Measurements from ENCODE around the gene ZSWIM8. TPM values are rescaled to one million over a fixed set of nuclear protein-coding genes. Genes with fewer than 3 reads are reported as not detected.

Gene ZSWIM8
- polyA plus RNA-seq, 1 donor (not counting 4 experiments of a cell fraction or from before 2014, with no cell fraction given): 34.2 TPM

DNA sequence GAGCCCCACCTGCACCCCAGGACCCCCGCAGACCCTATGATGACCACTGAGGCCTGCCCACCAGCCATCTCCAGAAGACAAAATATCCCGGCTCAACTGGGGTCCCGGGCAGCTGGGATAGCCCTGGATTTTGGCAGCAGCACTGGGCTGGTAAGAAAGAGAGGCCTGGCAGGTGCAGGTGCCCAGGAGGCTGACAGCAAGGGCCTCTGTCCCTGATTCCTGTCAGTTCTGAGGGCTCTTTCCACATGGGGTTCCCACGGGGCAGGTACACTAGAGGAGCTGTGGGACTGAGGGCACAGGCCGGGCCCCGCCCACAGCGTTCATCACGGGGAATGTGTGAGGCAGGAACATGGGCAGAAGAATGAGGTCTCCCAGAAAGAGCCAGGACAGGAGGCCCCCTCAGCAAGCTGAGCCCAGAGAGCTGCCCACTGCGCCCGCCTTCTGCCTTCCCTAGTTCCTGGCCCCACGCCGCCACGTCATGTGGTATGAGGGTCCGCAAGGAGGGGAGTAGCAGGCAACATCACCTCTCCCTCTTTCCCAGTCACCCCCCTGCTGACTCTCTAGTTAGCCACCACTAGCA, 38.8 kb downstream of the ZSWIM8 start:
- FAIRE-seq (no peak), DNase-seq (ENCODE audit: low read depth, low spot score) (no peak)
- H3K27me3 ChIP-seq (ENCODE audit: control insufficient read depth, extremely low read depth, insufficient read depth, low read length): no peaks in the 10 kb centered on the region
- H4K20me1 ChIP-seq (ENCODE audit: control insufficient read depth, extremely low read depth, insufficient read depth, low read length): no peaks in the 10 kb centered on the region
- TF ChIP-seq, protein P1, sequence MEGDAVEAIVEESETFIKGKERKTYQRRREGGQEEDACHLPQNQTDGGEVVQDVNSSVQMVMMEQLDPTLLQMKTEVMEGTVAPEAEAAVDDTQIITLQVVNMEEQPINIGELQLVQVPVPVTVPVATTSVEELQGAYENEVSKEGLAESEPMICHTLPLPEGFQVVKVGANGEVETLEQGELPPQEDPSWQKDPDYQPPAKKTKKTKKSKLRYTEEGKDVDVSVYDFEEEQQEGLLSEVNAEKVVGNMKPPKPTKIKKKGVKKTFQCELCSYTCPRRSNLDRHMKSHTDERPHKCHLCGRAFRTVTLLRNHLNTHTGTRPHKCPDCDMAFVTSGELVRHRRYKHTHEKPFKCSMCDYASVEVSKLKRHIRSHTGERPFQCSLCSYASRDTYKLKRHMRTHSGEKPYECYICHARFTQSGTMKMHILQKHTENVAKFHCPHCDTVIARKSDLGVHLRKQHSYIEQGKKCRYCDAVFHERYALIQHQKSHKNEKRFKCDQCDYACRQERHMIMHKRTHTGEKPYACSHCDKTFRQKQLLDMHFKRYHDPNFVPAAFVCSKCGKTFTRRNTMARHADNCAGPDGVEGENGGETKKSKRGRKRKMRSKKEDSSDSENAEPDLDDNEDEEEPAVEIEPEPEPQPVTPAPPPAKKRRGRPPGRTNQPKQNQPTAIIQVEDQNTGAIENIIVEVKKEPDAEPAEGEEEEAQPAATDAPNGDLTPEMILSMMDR (optimal IDR thresholded peaks at IDR 0.05 in 1 of 3, IDR thresholded peaks at IDR 0.05 in 1 of 3, conservative IDR thresholded peaks at IDR 0.05 in 1 of 3; ENCODE audit: extremely low read depth in 1 of 3, insufficient read depth in 2 of 3, low read length in 3 of 3): no peak
- no peak for TF ChIP-seq EZH2 (IDR thresholded peaks at IDR 0.05; ENCODE audit: low read length)
- peaks cover 4 to 16% of the 10 kb centered on the region in 2 experiments for H3K36me3 ChIP-seq (ENCODE audit: control insufficient read depth in 2 of 2, extremely low read depth in 1 of 2, insufficient read depth in 2 of 2, low read length in 2 of 2)
- no peaks in the 10 kb centered on the region for H3K9me1 ChIP-seq (ENCODE audit: control insufficient read depth, extremely low read depth, insufficient read depth, low read length)
- no peaks in the 10 kb centered on the region for H3K9me3 ChIP-seq (ENCODE audit: control insufficient read depth, low read depth, low read length)
- peaks cover 22% of the 10 kb centered on the region for H3K4me1 ChIP-seq (ENCODE audit: control insufficient read depth, extremely low read depth, insufficient read depth, low read length)
- dilution Hi-C loops (cut with MboI; ENCODE audit: extremely low pct_ligation_motif_present, low sequenced_read_pairs): no loop called here
- H3K27ac ChIP-seq (ENCODE audit: control insufficient read depth, insufficient read depth, low read length): no peak overlapping the region
- no peak overlapping the region for H3K9ac ChIP-seq (ENCODE audit: control insufficient read depth, extremely low read depth, insufficient read depth, low read length)
- no peaks in the 10 kb centered on the region for H3K79me2 ChIP-seq (ENCODE audit: control insufficient read depth, insufficient read depth, low read length)
- H2AFZ ChIP-seq (ENCODE audit: control insufficient read depth, low read length): no peak overlapping the region
- H3K4me3 ChIP-seq (ENCODE audit: control insufficient read depth in 2 of 3, extremely low read depth in 1 of 3, insufficient read depth in 2 of 3, low read depth in 1 of 3, low read length in 3 of 3): no peak overlapping the region
- no peak overlapping the region for H3K4me2 ChIP-seq (ENCODE audit: control insufficient read depth, extremely low read depth, insufficient read depth, low read depth, low read length)

DNA sequence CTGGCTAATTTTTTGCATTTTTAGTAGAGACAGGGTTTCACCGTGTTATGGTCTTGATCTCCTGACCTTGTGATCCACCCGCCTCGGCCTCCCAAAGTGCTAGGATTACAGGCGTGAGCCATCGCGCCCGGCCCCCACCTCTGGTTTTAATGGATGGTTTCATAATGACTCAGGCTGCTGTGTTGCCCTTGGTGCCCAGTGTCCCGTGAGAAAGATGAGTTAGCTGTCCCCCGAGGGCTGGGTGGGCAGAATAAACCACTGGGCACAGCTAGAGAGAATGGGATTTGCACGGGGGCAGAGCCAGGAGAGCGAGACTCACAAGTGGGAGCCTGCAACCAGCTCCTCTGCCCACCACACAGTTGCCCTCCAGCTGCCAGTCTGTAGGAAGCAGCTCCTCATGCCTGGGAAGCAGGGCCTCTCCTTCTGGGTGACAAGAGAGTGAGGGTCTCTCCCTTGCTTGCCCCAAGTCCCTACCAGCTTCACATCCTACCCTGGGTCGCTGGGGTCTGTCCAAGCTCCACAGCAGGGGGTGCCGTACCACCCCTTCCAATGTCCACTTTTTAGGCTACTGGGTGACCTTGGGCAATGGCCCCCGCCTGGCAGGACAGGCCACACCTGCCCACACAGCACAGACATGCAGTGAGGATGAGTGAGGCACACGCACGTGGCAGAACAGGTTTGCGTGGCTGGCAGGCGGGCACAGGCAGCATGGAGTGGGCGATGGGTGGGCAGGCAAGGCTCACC, 42.1 kb downstream of the ZSWIM8 start:
- H3K36me3 ChIP-seq (ENCODE audit: control insufficient read depth in 2 of 2, extremely low read depth in 1 of 2, insufficient read depth in 2 of 2, low read length in 2 of 2): peaks cover 4 to 12% of the 10 kb centered on the region in 2 experiments
- DNase-seq (ENCODE audit: low read depth, low spot score): peak; percentile 33
- H4K20me1 ChIP-seq (ENCODE audit: control insufficient read depth, extremely low read depth, insufficient read depth, low read length): no peaks in the 10 kb centered on the region
- no peaks in the 10 kb centered on the region for H3K9me1 ChIP-seq (ENCODE audit: control insufficient read depth, extremely low read depth, insufficient read depth, low read length)
- H3K9me3 ChIP-seq (ENCODE audit: control insufficient read depth, low read depth, low read length): no peaks in the 10 kb centered on the region
- dilution Hi-C loops (cut with MboI; ENCODE audit: extremely low pct_ligation_motif_present, low sequenced_read_pairs): no loop called here
- H3K4me3 ChIP-seq (ENCODE audit: control insufficient read depth in 2 of 3, extremely low read depth in 1 of 3, insufficient read depth in 2 of 3, low read depth in 1 of 3, low read length in 3 of 3): no peak overlapping the region
- H3K79me2 ChIP-seq (ENCODE audit: control insufficient read depth, insufficient read depth, low read length): no peaks in the 10 kb centered on the region
- TF ChIP-seq, protein P1 (optimal IDR thresholded peaks at IDR 0.05 in 1 of 3, IDR thresholded peaks at IDR 0.05 in 1 of 3, conservative IDR thresholded peaks at IDR 0.05 in 1 of 3; ENCODE audit: extremely low read depth in 1 of 3, insufficient read depth in 2 of 3, low read length in 3 of 3): no peak
- no peak for TF ChIP-seq EZH2 (IDR thresholded peaks at IDR 0.05; ENCODE audit: low read length)
- peak overlapping the region; percentile 20 for H3K9ac ChIP-seq (ENCODE audit: control insufficient read depth, extremely low read depth, insufficient read depth, low read length)
- peak overlapping the region; percentile 13 for H3K4me2 ChIP-seq (ENCODE audit: control insufficient read depth, extremely low read depth, insufficient read depth, low read depth, low read length)
- H3K27ac ChIP-seq (ENCODE audit: control insufficient read depth, insufficient read depth, low read length): peak overlapping the region; percentile 16
- H3K27me3 ChIP-seq (ENCODE audit: control insufficient read depth, extremely low read depth, insufficient read depth, low read length): no peaks in the 10 kb centered on the region
- H3K4me1 ChIP-seq (ENCODE audit: control insufficient read depth, extremely low read depth, insufficient read depth, low read length): peaks cover 12% of the 10 kb centered on the region
- H2AFZ ChIP-seq (ENCODE audit: control insufficient read depth, low read length): no peak overlapping the region
- FAIRE-seq: no peak
